Measurements from ENCODE around the gene RCHY1.
"Not testable (repeated sequence)": the region's sequence is repeated elsewhere in the genome, so short reads cannot be mapped to it uniquely, and the experiment has no call there.

RCHY1 gene

DNA sequence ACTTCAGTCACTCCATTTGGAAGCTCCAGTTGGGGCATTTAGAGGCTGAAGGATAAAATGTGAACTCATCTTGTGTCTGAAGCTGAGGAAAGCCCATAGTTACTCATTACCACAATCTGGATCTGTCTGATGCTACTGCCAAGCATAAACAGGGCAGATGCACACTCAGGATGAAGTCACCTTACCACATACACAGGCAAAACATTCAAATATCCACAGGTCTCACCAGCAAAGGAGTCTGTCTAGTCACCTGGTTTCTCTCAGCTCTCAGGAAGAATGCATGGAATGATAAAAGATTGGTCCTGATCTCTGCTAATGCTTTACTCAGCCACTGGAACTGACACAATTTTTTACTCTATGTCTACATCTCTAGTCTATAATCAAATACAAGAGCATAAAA lies 28.6 kb upstream of the RCHY1 start:
- H3K4me3 ChIP-seq (ENCODE audit: low read depth, low read length), result no peak overlapping the region
- H3K36me3 ChIP-seq (ENCODE audit: control insufficient read depth, insufficient read depth, low read length), result peaks cover 2% of the 10 kb centered on the region; the same call in 1 of the 2 replicates
- H3K9me3 ChIP-seq (ENCODE audit: control insufficient read depth, insufficient read depth, low read depth, low read length), result no peaks in the 10 kb centered on the region
- no peak overlapping the region for H3K9ac ChIP-seq (ENCODE audit: low read length)
- H3K4me1 ChIP-seq (ENCODE audit: control insufficient read depth, insufficient read depth, low read length), result no peaks in the 10 kb centered on the region
- H3K27me3 ChIP-seq (ENCODE audit: control insufficient read depth, insufficient read depth, low read length), result no peaks in the 10 kb centered on the region
- no peak overlapping the region for H3K27ac ChIP-seq (ENCODE audit: low read depth, low read length)

DNA sequence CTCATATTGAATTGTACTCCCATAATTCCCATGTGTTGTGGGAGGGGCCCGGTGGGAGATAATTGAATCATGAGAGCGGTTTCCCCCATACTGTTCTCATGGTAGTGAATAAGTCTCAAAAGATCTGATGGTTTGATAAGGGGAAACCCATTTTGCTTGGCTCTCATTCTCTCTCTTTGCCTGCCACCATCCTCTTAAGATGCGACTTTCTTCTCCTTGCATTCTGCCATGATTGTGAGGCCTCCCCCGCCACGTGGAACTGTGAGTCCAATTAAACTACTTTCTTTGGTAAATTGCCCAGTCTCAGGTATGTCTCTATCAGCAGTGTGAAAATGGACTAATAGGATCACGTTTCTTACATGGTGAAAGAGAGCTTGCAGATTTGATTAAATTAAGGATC lies 23.1 kb upstream of the RCHY1 start:
- not testable (repeated sequence) for H3K9ac ChIP-seq (ENCODE audit: low read length); H3K4me1 ChIP-seq (ENCODE audit: control insufficient read depth, insufficient read depth, low read length); H3K4me3 ChIP-seq (ENCODE audit: low read depth, low read length); H3K27me3 ChIP-seq (ENCODE audit: control insufficient read depth, insufficient read depth, low read length); H3K36me3 ChIP-seq (ENCODE audit: control insufficient read depth, insufficient read depth, low read length); H3K27ac ChIP-seq (ENCODE audit: low read depth, low read length)
- peaks cover 11% of the 10 kb centered on the region for H3K9me3 ChIP-seq (ENCODE audit: control insufficient read depth, insufficient read depth, low read depth, low read length)

DNA sequence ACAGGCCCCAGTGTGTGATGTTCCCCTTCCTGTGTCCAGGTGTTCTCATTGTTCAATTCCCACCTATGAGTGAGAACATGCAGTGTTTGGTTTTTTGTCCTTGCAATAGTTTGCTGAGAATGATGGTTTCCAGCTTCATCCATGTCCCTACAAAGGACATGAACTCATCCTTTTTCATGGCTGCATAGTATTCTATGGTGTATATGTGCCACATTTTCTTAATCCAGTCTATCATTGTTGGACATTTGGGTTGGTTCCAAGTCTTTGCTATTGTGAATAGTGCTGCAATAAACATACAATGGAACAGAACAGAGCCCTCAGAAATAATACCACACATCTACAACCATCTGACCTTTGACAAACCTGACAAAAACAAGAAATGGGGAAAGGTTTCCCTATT lies 19.7 kb upstream of the RCHY1 start:
- H3K27me3 ChIP-seq (ENCODE audit: control insufficient read depth, insufficient read depth, low read length); H3K4me3 ChIP-seq (ENCODE audit: low read depth, low read length); H3K4me1 ChIP-seq (ENCODE audit: control insufficient read depth, insufficient read depth, low read length); H3K27ac ChIP-seq (ENCODE audit: low read depth, low read length); H3K9ac ChIP-seq (ENCODE audit: low read length): not testable (repeated sequence)
- Histone ChIP-seq H3K36me3 (ENCODE audit: control insufficient read depth, insufficient read depth, low read length) (peaks cover 31% of the 10 kb centered on the region), H3K9me3 (ENCODE audit: control insufficient read depth, insufficient read depth, low read depth, low read length) (peaks cover 21% of the 10 kb centered on the region)

DNA sequence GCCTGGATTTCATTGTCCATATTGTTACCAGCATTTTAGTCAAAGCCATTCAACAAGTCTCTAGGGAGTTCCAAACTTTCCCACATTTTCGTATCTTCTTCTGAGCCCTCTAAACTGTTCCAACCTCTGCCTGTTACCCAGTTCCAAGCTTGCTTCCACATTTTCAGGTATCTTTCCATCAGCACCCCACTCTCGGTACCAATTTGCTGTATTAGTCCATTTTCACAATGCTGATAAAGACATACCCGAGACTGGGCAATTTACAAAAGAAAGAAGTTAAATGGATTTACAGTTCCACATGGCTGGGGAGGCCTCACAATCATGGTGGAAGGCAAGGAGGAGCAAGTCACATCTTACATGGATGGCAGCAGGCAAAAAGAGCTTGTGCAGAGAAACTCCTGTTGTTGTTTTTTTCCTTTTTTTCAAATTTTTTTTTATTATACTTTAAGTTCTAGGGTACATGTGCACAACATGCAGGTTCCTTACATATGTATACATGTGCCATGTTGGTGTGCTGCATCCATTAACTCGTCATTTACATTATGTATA lies 19.2 kb upstream of the RCHY1 start:
- not testable (repeated sequence) for H3K27me3 ChIP-seq (ENCODE audit: control insufficient read depth, insufficient read depth, low read length); H3K4me3 ChIP-seq (ENCODE audit: low read depth, low read length); H3K27ac ChIP-seq (ENCODE audit: low read depth, low read length); H3K9ac ChIP-seq (ENCODE audit: low read length); H3K4me1 ChIP-seq (ENCODE audit: control insufficient read depth, insufficient read depth, low read length)
- Histone ChIP-seq H3K36me3 (ENCODE audit: control insufficient read depth, insufficient read depth, low read length) (peaks cover 33% of the 10 kb centered on the region), H3K9me3 (ENCODE audit: control insufficient read depth, insufficient read depth, low read depth, low read length) (peaks cover 21% of the 10 kb centered on the region)

DNA sequence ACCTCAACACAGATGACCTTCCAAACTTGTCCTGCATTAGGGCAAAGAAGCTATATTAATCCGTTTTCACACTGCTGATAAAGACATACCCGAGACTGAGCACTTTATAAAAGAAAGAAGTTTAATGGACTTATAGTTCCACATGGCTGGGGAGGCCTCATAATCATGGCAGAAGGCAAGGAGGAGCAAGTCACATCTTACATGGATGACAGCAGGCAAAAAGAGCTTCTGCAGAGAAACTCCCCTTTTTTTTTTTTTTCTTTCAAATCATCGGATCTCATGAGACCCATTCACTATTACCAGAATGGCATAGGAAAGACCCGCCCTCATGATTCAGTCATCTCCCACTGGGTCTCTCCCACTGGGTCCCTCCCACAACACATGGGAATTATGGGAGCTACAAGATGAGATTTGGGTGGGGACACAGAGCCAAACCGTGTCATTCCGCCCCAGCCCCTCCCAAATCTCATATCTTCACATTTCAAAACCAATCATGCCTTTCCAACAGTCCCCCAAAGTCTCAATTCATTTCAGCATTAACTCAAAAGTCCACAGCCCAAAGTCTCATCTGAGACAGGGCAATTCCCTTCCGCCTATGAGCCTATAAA lies 17.4 kb upstream of the RCHY1 start:
- H3K27ac ChIP-seq (ENCODE audit: low read depth, low read length), result not testable (repeated sequence)

DNA sequence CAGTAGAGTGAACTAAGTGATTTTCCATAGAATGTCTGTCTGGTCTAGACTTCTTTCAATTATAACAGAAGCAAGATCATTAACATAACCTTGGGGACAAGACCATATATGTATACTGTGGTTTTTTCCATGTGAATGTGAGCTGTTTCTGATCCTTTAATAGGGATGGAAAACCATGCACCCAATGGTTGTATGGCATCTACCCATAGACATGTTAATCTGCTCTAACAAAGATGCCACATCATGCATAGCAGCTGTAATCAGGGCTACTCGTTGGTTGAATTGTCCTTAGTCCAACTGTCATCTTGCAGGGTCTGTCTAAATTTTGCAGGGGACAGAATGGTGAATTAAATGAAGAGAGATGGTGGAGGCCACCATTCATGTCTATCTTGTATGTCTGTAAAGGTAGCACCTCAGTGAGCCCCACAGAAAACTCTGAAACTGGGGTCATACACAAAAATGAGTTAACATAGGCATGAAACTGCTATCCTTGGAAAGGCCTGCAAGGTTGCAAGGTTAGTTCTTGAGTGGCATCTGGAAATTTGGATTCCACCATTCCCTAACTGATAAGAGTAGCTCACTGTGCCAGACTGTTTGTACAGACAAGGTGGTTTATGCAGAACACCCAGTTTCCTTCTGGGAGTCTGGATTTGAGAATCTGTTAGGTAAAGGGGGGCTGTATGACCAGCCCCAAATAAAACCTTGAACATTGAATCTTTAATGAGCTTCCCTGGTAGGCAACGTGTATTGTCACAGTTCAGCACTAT lies 16.5 kb upstream of the RCHY1 start:
- H3K9me3 ChIP-seq (ENCODE audit: control insufficient read depth, insufficient read depth, low read depth, low read length), result peaks cover 21% of the 10 kb centered on the region
- H3K9ac ChIP-seq (ENCODE audit: low read length), result no peak overlapping the region
- H3K36me3 ChIP-seq (ENCODE audit: control insufficient read depth, insufficient read depth, low read length), result peaks cover 59% of the 10 kb centered on the region
- no peak overlapping the region for H3K27ac ChIP-seq (ENCODE audit: low read depth, low read length)
- H3K4me1 ChIP-seq (ENCODE audit: control insufficient read depth, insufficient read depth, low read length), result no peaks in the 10 kb centered on the region
- H3K27me3 ChIP-seq (ENCODE audit: control insufficient read depth, insufficient read depth, low read length), result no peaks in the 10 kb centered on the region
- H3K4me3 ChIP-seq (ENCODE audit: low read depth, low read length), result no peak overlapping the region

More for the DNA sequence above, 17.4 kb upstream of the RCHY1 start:
- not testable (repeated sequence) for H3K9ac ChIP-seq (ENCODE audit: low read length); H3K4me3 ChIP-seq (ENCODE audit: low read depth, low read length); H3K4me1 ChIP-seq (ENCODE audit: control insufficient read depth, insufficient read depth, low read length); H3K27me3 ChIP-seq (ENCODE audit: control insufficient read depth, insufficient read depth, low read length)
- Histone ChIP-seq H3K9me3 (ENCODE audit: control insufficient read depth, insufficient read depth, low read depth, low read length) (peaks cover 21% of the 10 kb centered on the region), H3K36me3 (ENCODE audit: control insufficient read depth, insufficient read depth, low read length) (peaks cover 51% of the 10 kb centered on the region)

DNA sequence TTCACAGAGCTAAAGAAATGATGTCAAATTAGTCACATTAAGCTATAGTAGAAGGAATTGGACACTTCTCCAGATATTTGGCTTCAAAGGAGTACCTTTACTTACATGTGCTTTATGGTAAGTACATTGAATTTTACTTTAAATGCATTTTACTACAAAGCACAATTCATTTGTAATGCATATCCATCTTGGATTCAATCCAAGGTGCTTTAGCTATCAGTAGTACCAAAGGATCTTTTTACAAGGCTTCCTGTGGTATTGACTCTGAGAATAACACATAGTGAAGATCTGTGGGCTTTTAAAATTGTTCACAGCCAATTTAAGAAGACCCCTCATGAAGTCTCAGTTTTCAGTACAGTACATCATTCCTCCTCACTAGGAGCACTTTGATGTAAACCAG lies 13.3 kb upstream of the RCHY1 start:
- Histone ChIP-seq H3K4me1 (ENCODE audit: control insufficient read depth, insufficient read depth, low read length) (no peaks in the 10 kb centered on the region), H3K9me3 (ENCODE audit: control insufficient read depth, insufficient read depth, low read depth, low read length) (peaks cover 12% of the 10 kb centered on the region), H3K27me3 (ENCODE audit: control insufficient read depth, insufficient read depth, low read length) (no peaks in the 10 kb centered on the region), H3K4me3 (ENCODE audit: low read depth, low read length) (no peak overlapping the region), H3K27ac (ENCODE audit: low read depth, low read length) (no peak overlapping the region), H3K36me3 (ENCODE audit: control insufficient read depth, insufficient read depth, low read length) (peaks cover 72% of the 10 kb centered on the region), H3K9ac (ENCODE audit: low read length) (no peak overlapping the region)

DNA sequence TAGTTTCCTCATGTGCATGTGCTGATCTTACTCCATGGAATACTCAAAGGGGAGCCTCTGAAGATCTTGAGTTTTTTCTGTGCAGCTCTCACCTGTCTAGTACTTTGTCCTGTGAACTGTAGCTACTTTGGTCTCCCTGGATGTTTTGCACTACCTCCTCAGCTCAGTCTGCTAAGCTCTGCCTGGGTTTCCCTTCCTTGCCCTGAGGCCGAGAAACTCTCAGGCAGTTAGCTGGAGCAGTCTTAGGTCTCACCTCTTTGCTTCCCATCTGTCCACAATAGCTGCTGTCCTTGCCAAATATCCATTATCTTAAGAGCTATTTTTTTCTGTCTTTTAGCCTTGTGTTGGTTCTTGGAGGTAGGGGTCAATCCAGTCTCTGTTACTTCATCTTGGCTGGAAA lies 11.7 kb upstream of the RCHY1 start:
- Histone ChIP-seq H3K9me3 (ENCODE audit: control insufficient read depth, insufficient read depth, low read depth, low read length) (peaks cover 3% of the 10 kb centered on the region; the same call in 1 of the 2 replicates), H3K4me1 (ENCODE audit: control insufficient read depth, insufficient read depth, low read length) (no peaks in the 10 kb centered on the region), H3K9ac (ENCODE audit: low read length) (no peak overlapping the region), H3K27me3 (ENCODE audit: control insufficient read depth, insufficient read depth, low read length) (no peaks in the 10 kb centered on the region), H3K4me3 (ENCODE audit: low read depth, low read length) (no peak overlapping the region), H3K36me3 (ENCODE audit: control insufficient read depth, insufficient read depth, low read length) (peaks cover 78% of the 10 kb centered on the region), H3K27ac (ENCODE audit: low read depth, low read length) (no peak overlapping the region)

DNA sequence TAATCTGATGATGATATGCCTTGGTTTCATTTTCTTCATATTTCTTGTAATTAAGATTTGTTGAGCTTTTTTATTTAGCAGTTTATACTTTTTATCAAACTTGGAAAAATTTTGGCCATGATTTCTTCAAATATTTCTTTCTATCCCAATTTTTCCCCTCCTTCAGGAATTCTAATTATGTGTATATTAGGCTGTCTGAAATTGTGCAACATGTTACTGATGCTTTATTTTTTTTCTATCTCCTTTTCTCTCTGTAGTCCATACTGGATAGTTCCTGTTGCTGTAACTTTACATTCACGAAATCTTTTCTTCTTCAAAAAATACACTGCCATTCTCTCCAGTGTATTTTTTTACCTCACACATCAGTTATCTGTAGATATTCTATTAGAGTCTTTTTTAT lies 10.9 kb upstream of the RCHY1 start:
- Histone ChIP-seq H3K36me3 (ENCODE audit: control insufficient read depth, insufficient read depth, low read length) (peaks cover 69% of the 10 kb centered on the region), H3K27ac (ENCODE audit: low read depth, low read length) (no peak overlapping the region)

DNA sequence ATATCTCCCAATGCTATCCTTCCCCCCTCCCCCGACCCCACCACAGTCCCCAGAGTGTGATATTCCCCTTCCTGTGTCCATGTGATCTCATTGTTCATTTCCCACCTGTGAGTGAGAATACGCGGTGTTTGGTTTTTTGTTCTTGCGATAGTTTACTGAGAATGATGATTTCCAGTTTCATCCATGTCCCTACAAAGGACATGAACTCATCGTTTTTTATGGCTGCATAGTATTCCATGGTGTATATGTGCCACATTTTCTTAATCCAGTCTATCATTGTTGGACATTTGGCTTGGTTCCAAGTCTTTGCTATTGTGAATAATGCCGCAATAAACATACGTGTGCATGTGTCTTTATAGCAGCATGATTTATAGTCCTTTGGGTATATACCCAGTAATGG lies 5.2 kb upstream of the RCHY1 start:
- H3K4me1 ChIP-seq (ENCODE audit: control insufficient read depth, insufficient read depth, low read length); H3K9ac ChIP-seq (ENCODE audit: low read length); H3K27ac ChIP-seq (ENCODE audit: low read depth, low read length); H3K9me3 ChIP-seq (ENCODE audit: control insufficient read depth, insufficient read depth, low read depth, low read length); H3K27me3 ChIP-seq (ENCODE audit: control insufficient read depth, insufficient read depth, low read length); H3K4me3 ChIP-seq (ENCODE audit: low read depth, low read length): not testable (repeated sequence)
- peaks cover 51% of the 10 kb centered on the region for H3K36me3 ChIP-seq (ENCODE audit: control insufficient read depth, insufficient read depth, low read length)

More for the DNA sequence above, 10.9 kb upstream of the RCHY1 start:
- no peak overlapping the region for H3K9ac ChIP-seq (ENCODE audit: low read length)
- no peaks in the 10 kb centered on the region for H3K4me1 ChIP-seq (ENCODE audit: control insufficient read depth, insufficient read depth, low read length)
- no peaks in the 10 kb centered on the region for H3K9me3 ChIP-seq (ENCODE audit: control insufficient read depth, insufficient read depth, low read depth, low read length)
- H3K27me3 ChIP-seq (ENCODE audit: control insufficient read depth, insufficient read depth, low read length), result no peaks in the 10 kb centered on the region
- H3K4me3 ChIP-seq (ENCODE audit: low read depth, low read length), result no peak overlapping the region

DNA sequence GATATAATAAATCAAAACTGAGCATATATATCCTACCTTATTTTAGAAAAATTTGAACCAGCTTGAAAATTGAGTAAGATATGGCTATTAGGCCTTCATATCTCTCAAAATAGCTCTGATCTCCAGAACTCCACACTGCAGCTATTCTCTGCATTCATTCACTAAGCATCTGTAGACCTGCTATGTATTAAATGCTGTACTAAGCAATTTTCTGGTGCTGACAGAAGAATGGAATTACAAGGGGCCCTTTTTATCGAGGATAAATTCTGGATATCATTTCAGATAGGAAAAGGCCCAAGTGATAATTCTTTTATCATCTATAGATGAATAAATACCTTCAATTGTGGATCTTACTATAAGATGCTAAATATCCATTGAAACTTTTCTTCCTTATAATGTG lies 1.9 kb upstream of the RCHY1 start:
- Histone ChIP-seq H3K9me3 (ENCODE audit: control insufficient read depth, insufficient read depth, low read depth, low read length) (no peaks in the 10 kb centered on the region), H3K27me3 (ENCODE audit: control insufficient read depth, insufficient read depth, low read length) (no peaks in the 10 kb centered on the region), H3K27ac (ENCODE audit: low read depth, low read length) (no peak overlapping the region), H3K36me3 (ENCODE audit: control insufficient read depth, insufficient read depth, low read length) (peaks cover 26% of the 10 kb centered on the region), H3K4me1 (ENCODE audit: control insufficient read depth, insufficient read depth, low read length) (peaks cover 18% of the 10 kb centered on the region), H3K9ac (ENCODE audit: low read length) (no peak overlapping the region), H3K4me3 (ENCODE audit: low read depth, low read length) (no peak overlapping the region)
